Measurements from ENCODE around the gene PLB1.

PLB1 gene

DNA sequence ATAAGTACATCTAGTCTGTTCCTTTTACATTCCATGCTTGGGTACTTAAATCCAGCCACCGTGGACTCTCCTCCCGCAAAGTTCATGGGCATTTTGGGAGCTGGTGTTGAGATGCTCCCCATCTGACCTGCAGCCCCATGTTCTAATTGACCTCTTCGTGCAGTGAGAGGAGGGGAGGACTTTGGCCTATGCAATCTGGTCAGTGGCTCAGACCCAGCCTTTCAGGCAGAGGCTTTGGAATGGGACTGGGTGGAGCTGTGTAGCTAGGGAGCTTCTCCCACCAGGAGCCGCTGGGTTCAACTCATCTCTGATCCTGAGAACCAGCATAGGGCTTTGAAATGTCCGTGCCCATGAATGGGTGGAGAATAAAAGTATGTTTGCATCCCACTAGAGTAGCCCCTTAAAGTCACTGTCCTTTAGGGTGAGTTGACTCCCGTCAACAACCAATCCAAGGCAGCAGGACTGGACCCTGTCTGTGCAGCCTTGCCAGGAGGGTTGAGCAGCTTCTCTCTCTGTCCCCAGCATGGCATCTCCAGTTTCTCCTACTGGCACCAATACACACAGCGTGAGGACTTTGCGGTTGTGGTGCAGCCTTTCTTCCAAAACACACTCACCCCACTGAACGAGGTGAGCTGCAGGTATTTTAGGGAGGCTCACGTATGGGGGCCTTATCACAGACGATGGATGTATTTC is 135.8 kb downstream of the PLB1 start:
- no peak for DNase-seq

DNA sequence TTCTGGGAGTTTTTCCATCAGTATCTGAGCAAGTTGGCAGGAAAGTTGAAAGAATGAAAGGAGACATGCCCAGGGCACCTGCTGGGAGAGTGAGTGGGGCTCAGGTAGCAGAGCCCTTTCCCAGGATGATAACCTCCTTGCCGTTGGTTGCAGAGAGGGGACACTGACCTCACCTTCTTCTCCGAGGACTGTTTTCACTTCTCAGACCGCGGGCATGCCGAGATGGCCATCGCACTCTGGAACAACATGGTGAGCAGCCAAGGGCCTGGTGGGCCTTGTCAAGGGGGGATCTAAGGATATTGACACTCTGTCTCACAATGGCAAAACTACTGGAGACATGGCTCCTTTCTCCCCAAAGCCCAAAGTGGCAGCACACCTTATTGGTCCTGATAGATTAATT is 136.9 kb downstream of the PLB1 start:
- no peak for DNase-seq

DNA sequence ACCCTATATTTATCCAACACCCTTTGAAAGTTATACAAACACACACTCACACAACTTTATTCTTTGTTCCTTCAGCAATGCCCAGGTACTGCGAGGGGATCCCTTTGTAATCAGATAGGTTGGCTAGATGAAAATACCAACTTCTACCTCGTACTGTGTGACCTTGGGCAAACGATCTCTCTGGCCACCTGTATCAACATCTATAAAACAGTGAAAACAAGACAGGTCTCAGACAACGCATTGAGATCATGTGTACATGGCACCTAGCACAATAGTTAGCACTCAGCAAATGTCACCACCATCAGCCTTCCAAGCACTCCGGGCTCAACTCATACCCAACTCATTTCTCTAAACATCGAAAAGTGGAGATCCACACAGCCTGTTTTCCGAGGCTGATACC is 137.3 kb downstream of the PLB1 start:
- DNase-seq, result no peak

DNA sequence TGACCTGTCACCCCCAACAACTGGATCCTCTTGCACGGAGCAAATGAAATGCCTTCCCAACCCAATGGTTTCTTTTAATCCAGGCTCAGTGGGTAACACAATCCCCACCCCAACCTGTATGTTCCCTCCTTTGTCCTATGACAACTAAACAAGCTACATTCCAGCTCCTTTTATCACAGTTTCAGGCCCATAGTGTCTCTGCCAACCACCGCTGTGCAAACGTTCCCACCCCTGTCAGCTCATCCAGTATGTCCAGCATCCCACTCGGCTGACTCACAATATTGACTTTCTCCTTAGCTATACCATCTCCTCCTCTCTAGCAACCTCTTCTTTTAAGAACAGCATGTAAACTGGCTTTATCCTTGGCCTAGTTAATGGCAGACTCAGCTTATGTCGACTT is 137.9 kb downstream of the PLB1 start:
- no peak for DNase-seq

DNA sequence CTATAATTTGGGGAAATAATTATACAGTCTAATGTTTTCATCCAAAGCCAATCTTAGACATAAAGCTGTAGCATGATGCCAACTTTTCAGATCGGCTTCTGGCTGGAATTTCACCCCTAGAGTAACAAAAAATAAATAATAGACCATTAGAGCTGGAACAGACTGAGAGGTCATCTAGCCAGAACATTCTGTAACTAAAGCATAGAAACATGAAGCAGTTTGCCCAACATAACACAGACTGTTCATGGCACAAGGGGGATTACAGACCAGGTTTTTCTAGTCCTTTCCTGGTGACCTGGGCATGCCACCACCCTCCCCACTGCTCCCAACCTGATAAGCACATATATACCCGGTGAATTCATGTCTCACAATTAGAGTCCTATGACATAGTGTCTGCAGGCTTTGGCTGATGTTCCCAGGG is 139.3 kb downstream of the PLB1 start:
- no peak for DNase-seq

DNA sequence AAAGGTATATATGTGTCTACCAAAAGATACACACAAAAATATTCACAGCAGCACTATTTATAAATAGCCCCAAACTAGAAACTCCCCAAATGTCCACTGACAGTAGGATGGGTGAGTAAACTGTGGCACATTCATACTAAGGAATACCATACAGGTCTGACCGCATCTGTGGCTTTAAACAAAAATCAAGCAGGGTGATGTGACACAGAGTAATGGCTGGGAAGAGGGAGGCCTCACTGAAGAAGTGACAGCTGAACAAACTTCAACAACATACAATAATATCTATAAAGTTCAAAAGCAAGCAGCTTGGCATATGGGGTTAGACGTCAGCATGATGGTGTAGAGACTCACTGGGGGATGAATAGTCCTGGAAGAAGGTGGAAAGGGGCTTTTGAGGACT is 140.6 kb downstream of the PLB1 start:
- DNase-seq, result no peak

DNA sequence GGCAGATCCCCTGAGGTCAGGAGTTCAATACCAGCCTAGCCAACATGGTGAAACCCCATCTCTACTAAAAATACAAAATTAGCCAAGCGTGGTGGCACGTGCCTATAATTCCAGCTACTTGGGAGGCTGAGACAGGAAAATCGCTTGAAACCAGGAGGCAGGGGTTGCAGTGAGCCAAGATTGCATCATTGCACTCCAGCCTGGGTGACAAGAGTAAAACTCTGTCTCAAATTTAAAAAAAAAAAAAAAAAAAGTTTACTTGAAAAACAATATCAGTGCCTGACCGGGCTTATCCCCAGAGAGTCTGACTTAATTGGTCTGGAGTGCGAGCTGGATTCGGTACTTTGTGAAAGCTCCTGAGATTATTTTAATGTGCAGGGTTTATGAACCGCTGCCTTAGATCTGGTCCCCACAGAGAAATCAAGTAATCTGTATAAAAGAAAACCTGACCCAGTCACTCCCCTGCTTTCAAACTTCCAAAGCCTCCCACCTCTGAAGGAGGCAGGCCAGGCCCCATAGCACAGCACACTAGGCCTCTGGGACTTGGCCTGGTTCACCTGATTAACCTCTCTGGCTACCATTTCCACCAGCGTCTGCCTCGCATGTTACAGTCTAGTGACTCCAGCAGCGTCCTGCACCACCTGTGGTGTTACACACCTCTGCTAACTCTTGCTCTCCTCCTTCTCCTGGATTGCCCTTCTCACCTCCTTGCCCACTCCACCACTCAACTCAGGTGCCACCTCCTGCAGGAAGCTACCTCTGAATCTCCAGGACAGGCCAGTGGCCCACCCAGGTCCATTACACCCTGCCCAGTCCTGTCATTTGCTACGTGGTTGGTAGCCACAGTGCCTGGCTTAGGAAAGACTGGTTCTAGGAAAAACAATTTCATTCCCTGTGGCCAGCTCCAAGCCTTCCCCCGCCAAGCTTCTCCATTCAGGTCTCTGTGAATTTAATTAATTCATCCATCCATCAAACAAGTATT is 141.5 kb downstream of the PLB1 start:
- DNase-seq, result no peak

DNA sequence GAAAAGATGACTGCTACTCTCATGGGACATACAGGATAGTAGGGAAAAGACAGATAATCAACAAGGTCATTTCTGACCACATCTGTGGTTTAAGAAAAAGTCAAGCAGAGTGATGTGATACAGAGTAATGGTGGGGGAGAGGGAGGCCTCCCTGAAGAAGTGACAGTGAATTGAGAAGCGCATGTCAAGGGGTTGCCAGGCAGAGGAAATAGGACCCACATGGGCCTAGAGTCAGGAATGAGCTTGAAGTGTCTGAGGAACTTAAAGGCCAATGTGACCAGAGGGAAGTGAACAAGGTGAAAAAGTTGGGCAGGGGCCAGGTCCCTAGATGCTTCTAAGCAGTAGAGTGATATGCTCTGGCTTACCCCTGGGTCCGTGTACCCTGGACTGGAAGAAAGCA is 142.2 kb downstream of the PLB1 start:
- DNase-seq, result no peak

DNA sequence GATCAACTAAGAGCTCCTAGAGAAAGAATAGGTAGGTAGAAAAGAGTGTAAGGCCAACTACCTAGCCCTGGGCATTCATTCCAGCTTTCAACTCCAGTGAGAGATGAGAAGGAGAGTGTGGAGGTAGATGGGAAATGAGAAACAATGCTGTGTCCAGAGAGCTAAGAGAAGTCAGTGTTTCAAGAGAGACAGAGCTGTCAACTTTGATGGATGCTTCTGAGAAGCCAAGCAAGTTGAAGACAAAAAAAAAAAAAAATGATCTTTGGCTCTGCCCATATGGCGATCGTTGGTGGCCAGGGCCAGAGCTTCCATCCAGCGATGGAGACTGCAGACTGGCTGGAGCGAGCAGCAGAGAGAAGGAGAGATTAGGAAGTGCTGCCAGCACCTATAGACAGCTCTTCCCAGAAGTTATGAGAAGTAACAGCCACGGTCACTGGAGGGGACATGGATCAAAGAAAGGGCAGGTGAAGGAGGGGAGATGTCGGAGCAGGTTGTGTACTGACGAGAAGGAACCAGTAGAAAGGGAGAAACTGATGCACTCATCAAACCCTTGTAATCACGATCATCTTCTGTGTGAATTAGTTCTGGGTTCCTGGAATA is 143.3 kb downstream of the PLB1 start:
- DNase-seq, result no peak

DNA sequence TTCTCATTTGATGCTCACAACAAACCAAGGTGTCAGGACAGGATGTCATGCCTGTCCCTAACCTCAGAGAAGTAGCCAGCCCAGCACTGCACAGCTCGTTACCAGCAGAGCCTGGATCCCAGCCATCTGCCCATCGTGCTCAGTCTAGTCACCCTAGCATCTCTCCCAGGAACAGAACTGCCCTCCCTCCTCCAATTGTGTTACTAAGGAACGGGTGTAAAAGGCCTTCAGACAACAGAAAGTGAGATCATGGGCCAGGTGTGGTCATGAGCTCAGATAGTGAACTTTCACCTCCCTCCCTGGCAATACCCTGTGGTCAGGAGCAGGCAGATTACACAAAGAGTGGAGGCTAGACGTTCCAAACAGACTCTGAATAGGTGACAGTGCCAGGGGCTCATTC is 144.0 kb downstream of the PLB1 start:
- no peak for DNase-seq

DNA sequence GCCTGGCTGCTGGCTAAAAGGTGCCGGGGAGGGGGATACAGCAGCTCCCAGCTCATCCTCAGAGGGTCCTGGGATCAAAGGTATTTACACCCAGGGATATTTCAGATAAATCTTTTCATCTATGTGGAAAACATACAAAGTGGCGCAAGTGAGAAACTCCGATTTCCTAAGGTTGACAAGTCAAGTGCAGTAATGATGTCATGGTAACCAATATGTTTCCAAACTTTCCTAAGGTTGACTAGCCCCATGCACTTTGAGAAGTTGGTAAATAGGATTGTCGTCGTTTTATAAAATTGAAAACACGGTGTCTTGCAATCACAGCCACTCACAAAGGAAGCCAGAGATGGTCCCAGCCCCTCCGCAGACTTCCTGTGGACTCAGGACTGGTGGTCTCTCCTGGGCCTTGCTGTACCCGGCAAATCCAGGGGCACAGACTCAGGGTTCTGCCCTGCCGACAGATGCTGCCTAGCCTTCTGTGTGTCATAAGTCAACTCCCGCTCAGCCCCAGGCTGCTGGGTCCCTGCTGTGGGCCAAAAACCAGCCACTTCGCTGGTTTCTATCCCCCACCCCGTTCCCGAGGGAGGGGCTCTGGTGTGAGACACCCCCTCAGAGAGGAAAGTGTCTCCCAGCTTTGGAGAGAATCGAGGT is 144.5 kb downstream of the PLB1 start:
- DNase-seq, result no peak

DNA sequence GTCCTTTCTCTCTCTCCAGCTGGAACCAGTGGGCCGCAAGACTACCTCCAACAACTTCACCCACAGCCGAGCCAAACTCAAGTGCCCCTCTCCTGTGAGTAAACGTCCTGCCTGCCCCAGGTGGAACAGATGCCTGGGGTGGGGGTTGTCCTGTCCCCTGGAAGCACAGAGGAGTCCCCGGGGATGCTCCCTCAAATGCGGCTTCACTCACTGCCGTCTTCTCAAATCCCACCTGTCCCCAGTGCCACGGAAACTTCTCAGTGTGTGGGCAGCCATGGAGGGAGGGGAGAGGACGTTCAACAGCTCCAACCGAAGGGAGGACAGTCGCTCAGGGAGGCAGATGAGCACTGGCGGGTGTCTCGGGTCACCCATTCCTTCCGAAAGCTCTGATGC is 145.0 kb downstream of the PLB1 start:
- DNase-seq, result no peak

DNA sequence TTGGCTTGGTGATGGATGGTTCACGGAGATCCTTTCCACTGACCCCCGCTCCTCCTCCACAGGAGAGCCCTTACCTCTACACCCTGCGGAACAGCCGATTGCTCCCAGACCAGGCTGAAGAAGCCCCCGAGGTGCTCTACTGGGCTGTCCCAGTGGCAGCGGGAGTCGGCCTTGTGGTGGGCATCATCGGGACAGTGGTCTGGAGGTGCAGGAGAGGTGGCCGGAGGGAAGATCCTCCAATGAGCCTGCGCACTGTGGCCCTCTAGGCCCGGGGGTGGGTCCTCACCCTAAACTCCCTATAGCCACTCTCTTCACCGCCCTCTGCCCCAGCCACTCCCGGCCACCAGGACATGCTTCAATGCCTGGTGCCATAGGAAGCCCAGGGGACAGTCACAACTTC is 146.9 kb downstream of the PLB1 start:
- DNase-seq, result no peak

DNA sequence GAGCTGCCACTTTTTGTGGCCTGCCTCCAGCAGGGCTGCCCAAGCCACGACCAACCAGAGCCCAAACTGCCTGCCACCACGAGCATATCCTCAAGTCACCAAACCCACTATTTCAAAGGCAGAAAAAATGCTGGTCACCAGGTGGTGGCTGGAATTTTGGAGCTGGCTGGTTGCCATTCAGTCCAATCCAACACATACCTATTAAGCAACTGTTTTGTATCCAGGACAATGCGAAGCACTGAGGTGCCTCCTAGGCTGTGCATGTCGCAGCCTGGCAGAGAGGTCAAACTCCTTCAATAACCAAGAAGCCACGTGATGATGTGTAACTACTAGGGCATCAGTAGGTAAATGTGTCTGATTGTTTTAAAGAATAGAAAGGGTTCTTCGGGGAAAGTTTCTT is 147.5 kb downstream of the PLB1 start:
- DNase-seq, result no peak

DNA sequence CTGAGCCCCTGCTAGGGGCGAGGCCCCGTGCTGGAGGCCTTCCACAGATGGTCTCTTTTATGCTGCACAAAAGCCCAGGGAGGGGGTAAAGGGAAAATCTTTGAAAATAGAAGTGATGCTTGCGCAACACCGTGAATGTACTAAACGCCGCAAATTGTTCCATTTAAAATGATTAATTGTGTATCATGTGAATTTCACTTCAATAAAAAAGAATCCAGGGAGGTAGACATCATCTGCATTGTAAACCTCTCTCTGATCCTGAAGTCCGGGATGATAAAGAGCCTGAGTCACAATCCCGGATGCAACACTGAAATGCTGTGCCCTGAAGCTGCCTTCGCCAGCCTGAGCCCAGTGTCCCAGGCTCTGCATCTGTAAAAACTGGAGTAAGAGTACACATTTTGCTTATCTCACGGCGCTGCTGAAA is 148.1 kb downstream of the PLB1 start:
- no peak for DNase-seq

DNA sequence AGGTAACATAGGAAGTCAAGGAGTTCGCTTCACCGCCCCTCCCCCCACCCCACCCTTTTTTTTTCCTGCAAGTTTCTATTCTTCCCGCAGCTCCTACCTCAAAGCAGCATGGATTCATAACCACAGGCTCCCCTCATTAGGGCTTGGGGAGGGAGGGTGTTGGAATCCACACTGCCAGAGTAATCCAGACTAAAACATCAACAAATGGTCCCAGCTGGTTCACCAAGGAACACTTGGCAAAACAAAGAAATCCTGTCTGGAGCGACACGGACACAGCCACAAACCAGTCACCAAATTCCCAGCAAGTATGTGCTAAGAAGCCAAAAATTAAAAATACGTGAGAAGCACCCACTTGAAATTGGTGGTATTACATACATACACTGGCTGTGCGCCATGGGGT is 148.9 kb downstream of the PLB1 start:
- DNase-seq, result no peak

DNA sequence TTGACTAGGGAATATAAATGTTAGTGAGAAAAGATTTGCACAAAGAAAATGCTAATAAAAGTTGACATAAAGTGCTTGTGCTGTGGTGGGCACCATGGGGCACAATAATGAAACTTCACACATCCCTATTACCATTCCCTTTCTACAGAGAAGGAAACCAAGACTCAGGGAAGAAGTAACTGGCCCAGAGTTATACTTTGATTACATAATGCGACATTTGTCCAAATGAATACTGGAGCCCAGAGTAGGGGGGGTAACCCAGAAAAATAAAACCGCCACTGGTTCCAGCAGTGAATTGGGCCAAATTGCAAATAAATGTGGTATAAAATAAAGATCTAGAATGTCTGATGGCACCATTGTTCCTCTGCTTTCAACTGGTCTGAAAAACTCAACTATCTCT is 149.7 kb downstream of the PLB1 start:
- no peak for DNase-seq

DNA sequence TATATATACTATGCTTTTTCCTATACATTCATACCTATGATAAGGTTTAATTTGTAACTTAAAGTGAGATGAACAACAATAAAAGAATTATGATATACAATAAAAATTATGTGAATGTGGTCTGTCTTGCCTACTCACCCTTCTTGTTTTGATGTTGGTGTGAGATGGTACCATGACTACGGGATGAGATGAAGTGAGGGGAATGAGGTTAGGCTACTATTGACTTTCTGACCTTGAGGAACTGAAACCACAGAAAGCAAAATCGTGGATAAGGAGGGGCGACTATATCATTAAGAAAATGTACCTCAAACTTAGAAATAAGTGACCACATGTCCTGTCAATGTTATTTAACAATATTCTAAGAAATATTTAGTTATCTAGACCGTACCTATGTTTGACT is 151.8 kb downstream of the PLB1 start:
- no peak for DNase-seq

DNA sequence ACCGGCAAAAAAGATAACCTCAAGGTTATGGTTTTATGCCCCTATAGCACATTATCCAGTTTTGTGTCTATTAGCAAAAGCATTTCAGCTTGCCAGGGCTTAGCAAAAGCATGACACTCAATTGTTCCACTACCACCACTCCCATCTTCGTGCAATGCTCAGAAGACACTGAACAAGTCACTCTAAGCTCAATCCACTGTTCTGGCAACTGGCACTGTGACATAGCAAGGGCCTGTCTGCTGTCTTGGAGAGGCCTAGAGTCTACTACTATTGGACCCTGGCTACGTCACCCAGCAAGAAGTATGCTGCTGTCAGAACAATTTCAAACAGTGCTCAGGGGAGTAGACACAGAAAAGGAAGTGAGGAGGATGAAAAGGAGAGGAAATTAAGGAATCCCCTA is 152.3 kb downstream of the PLB1 start:
- no peak for DNase-seq

DNA sequence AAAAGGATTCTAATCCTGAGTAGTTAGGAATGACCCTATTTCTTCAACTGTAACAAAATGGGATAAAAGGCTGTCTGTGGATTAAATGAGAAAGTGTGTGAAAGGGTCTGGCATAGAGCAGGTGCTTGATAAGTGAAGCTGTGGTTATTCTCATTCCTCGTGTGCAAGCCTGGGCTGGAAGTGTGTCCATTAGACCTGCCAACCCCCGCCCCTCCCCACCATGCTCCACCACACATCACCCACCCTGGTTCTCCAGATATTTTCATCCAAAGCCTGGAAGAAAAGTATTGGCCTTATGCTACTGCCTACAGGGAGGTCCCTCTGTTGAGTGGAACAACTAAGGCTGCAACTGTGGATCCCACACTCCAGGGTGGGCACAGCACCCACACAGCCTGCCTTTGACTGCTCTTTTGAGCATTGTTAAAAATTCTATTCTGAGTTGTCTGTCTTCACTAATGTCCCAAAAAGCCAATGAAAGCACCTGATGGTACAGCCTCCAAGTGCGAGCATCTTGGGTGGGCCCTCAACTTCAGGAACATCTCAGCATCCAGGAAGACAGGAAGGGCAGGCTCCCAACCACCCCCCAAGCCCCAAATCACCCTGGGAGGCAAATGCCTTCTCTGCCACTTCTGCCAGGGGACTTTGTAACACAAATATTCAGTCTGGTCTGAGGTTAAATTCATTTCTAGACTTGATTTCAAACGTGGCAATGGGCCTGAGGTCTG is 153.0 kb downstream of the PLB1 start:
- DNase-seq, result no peak

DNA sequence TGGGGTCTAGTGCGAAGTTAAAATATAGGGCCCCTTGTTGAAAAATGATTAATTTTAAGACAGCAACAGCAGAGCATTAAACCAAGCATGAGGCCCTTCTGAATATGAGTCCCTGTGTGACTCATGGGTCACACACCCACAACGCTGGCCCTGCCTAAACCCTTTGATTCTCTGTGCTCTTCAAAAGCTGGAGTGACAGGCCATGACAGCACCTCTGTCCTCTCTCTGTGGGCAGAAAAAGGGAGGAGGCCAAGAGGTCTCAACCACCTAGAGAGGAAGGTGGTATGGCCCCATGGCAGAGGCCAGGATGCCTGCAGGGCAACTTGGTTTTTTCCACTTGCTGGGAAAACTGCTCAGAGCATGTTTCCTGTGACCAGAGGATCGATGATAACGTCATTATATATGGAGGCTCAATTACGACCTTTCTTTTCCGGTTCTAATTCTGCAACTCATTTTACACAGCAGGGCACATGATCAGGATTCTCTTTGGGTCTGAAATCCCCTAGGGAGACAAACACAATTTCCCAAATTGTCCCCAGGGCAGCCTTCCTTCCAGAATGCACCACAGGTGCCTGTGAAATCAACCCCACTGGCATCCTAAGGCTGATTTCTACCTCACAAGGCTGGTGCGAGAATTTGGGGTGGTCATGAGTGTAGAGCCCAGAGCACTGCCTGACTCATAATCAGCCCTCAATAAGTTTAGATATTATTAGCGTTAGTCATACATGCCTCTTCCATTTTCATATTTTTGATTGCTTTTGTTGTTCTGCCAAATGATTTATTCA is 153.8 kb downstream of the PLB1 start:
- peak; percentile 15 for DNase-seq

DNA sequence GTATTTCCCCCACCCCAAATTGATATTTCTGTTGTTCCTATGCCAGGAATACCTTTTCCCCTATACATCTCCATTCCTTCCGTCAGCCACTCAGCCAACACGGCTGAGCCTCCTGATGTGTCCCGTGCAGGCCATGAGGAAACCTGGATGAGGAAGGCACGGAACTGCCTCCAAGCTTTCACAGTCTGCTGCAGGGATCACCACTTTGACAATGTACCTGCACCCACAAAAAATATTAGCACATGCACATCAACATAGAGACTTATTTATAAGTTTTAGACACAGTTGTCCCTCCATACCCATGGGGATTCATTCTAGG is 154.4 kb downstream of the PLB1 start:
- no peak for DNase-seq
